HEK293 (cell line): ENCODE results near the gene ATXN2.

Experiments used
- GLIS1 ChIP-seq: fragments of 450-650 bp; formaldehyde crosslinking; IDR thresholded peaks from 2 replicates; pipeline ENCODE4 v1.5.1; 2016; ENCODE audit warnings: missing biosample characterization, missing genetic modification characterization
- RBAK ChIP-seq: fragments of 450-650 bp; formaldehyde crosslinking; IDR thresholded peaks from 2 replicates; pipeline ENCODE4 v1.5.1; 2016; ENCODE audit warnings: missing biosample characterization, missing genetic modification characterization
- ZFP41 ChIP-seq: fragments of 450-650 bp; formaldehyde crosslinking; IDR thresholded peaks from 2 replicates; pipeline ENCODE4 v1.5.1; 2016; ENCODE audit warnings: missing biosample characterization, missing genetic modification characterization, borderline replicate concordance
- ZFP69B ChIP-seq: fragments of 450-650 bp; formaldehyde crosslinking; IDR thresholded peaks from 2 replicates; pipeline ENCODE4 v1.5.1; 2016; ENCODE audit warnings: missing biosample characterization, missing genetic modification characterization
- ZNF133 ChIP-seq: fragments of 450-650 bp; formaldehyde crosslinking; IDR thresholded peaks from 2 replicates; pipeline ENCODE4 v1.5.1; 2016; ENCODE audit warnings: missing biosample characterization, missing genetic modification characterization
- ZNF157 ChIP-seq: fragments of 450-650 bp; formaldehyde crosslinking; IDR thresholded peaks from 2 replicates; pipeline ENCODE4 v1.5.1; 2016; ENCODE audit warnings: missing biosample characterization, missing genetic modification characterization
- ZNF23 ChIP-seq: fragments of 450-650 bp; formaldehyde crosslinking; IDR thresholded peaks from 2 replicates; pipeline ENCODE4 v1.5.1; 2016; ENCODE audit warnings: missing biosample characterization, missing genetic modification characterization, borderline replicate concordance
- ZNF335 ChIP-seq: fragments of 450-650 bp; formaldehyde crosslinking; conservative IDR thresholded peaks from 2 replicates; pipeline ENCODE4 v1.5.1; 2016; ENCODE audit warnings: missing biosample characterization, missing genetic modification characterization
- ZNF404 ChIP-seq: fragments of 450-650 bp; formaldehyde crosslinking; IDR thresholded peaks from 2 replicates; pipeline ENCODE4 v1.5.1; 2017; ENCODE audit warnings: missing biosample characterization, missing genetic modification characterization
- ZNF48 ChIP-seq: fragments of 450-650 bp; formaldehyde crosslinking; IDR thresholded peaks from 2 replicates; pipeline ENCODE4 v1.5.1; 2016; ENCODE audit warnings: missing biosample characterization, missing genetic modification characterization
- ZNF513 ChIP-seq: fragments of 450-650 bp; IDR thresholded peaks from 2 replicates; pipeline ENCODE4 v1.5.1; 2018; ENCODE audit warnings: missing biosample characterization, missing genetic modification characterization
- ZNF514 ChIP-seq: fragments of 450-650 bp; formaldehyde crosslinking; IDR thresholded peaks from 2 replicates; pipeline ENCODE4 v1.5.1; 2016; ENCODE audit warnings: missing biosample characterization, missing genetic modification characterization
- ZNF621 ChIP-seq: fragments of 450-650 bp; formaldehyde crosslinking; IDR thresholded peaks from 2 replicates; pipeline ENCODE4 v1.5.1; 2017; ENCODE audit warnings: missing biosample characterization, missing genetic modification characterization
- ZNF624 ChIP-seq: fragments of 450-650 bp; formaldehyde crosslinking; IDR thresholded peaks from 2 replicates; pipeline ENCODE4 v1.5.1; 2017; ENCODE audit warnings: missing biosample characterization, missing genetic modification characterization
- ZNF837 ChIP-seq: fragments of 450-650 bp; formaldehyde crosslinking; IDR thresholded peaks from 2 replicates; pipeline ENCODE4 v1.5.1; 2016; ENCODE audit warnings: missing biosample characterization, missing genetic modification characterization
- ZSCAN16 ChIP-seq: fragments of 450-650 bp; formaldehyde crosslinking; IDR thresholded peaks from 2 replicates; pipeline ENCODE4 v1.5.1; 2016; ENCODE audit warnings: missing biosample characterization, missing genetic modification characterization
- TF ChIP-seq, protein P1 (sequence below): fragments of 450-650 bp; formaldehyde crosslinking; IDR thresholded peaks from 2 replicates; pipeline ENCODE4 v1.5.1; 2016; ENCODE audit warnings: missing biosample characterization, missing genetic modification characterization, borderline replicate concordance
- TF ChIP-seq, protein P2 (sequence below): fragments of 450-650 bp; formaldehyde crosslinking; IDR thresholded peaks from 2 replicates; pipeline ENCODE4 v1.5.1; 2016; ENCODE audit warnings: missing biosample characterization, missing genetic modification characterization
- TF ChIP-seq, protein P3 (sequence below): fragments of 450-650 bp; formaldehyde crosslinking; IDR thresholded peaks from 2 replicates; pipeline ENCODE4 v1.5.1; 2016; ENCODE audit warnings: missing biosample characterization, missing genetic modification characterization, low read depth
- TF ChIP-seq, protein P4 (sequence below): fragments of 450-650 bp; formaldehyde crosslinking; IDR thresholded peaks from 2 replicates; pipeline ENCODE4 v1.5.1; 2016; ENCODE audit warnings: missing biosample characterization, missing genetic modification characterization, low read depth
- TF ChIP-seq, protein P5 (sequence below): fragments of 450-650 bp; formaldehyde crosslinking; IDR thresholded peaks from 2 replicates; pipeline ENCODE4 v1.5.1; 2016; ENCODE audit warnings: missing biosample characterization, missing genetic modification characterization
- TF ChIP-seq, protein P6 (sequence below): fragments of 450-650 bp; formaldehyde crosslinking; IDR thresholded peaks from 2 replicates; pipeline ENCODE4 v1.5.1; 2017; ENCODE audit warnings: missing biosample characterization, missing genetic modification characterization
- TF ChIP-seq, protein P7 (sequence below): fragments of 450-650 bp; formaldehyde crosslinking; conservative IDR thresholded peaks from 2 replicates; pipeline ENCODE4 v1.5.1; 2016; ENCODE audit warnings: low read depth, missing biosample characterization, missing genetic modification characterization

ATXN2 gene

DNA sequence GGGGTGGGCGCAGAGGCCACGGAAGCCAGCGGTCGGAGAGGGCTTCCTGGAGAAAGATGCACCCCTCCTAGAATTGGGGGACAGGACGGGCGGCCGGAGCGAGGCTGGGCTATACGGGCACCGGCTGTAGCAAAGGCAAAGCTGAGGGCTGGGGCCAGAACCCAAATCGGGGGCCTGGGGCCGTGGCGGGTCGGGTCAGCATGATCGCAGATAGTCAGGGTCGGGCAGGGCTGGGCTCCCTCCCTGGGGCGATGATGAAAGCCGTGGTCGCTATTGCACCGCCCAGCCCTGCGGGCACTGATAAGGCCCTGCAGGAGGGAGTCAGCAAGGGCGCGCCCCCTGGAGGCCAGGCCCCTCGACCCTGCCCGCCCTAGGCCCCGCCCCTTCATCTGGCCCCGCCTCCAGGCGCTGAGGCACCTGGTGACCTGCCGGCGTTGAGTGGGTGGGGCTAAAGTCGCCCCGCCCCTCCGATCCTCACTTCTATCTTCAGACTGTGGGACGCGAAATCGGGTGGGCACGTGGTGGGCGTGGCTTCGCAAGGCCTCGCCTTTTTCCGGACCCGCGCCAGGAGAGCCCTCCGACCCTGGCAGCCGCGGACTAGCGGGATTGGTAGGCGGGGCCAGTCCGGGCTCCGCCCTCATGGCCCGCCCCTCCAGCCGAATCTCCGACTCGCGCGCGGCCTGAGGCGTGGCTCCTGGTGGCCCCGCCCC, 193.8 kb downstream of the ATXN2 start (continued):
- no peak for TF ChIP-seq ZNF23 (tag by site-specific recombination)
- no peak for TF ChIP-seq ZNF513 (tag by site-specific recombination)
- TF ChIP-seq, protein P1, sequence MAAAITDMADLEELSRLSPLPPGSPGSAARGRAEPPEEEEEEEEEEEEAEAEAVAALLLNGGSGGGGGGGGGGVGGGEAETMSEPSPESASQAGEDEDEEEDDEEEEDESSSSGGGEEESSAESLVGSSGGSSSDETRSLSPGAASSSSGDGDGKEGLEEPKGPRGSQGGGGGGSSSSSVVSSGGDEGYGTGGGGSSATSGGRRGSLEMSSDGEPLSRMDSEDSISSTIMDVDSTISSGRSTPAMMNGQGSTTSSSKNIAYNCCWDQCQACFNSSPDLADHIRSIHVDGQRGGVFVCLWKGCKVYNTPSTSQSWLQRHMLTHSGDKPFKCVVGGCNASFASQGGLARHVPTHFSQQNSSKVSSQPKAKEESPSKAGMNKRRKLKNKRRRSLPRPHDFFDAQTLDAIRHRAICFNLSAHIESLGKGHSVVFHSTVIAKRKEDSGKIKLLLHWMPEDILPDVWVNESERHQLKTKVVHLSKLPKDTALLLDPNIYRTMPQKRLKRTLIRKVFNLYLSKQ (tag by site-specific recombination) = no peak
- TF ChIP-seq ZSCAN16 (tag by site-specific recombination) = no peak
- no peak for TF ChIP-seq ZNF157 (tag by site-specific recombination)
- TF ChIP-seq ZNF404 (tag by site-specific recombination) = no peak
- TF ChIP-seq, protein P2, sequence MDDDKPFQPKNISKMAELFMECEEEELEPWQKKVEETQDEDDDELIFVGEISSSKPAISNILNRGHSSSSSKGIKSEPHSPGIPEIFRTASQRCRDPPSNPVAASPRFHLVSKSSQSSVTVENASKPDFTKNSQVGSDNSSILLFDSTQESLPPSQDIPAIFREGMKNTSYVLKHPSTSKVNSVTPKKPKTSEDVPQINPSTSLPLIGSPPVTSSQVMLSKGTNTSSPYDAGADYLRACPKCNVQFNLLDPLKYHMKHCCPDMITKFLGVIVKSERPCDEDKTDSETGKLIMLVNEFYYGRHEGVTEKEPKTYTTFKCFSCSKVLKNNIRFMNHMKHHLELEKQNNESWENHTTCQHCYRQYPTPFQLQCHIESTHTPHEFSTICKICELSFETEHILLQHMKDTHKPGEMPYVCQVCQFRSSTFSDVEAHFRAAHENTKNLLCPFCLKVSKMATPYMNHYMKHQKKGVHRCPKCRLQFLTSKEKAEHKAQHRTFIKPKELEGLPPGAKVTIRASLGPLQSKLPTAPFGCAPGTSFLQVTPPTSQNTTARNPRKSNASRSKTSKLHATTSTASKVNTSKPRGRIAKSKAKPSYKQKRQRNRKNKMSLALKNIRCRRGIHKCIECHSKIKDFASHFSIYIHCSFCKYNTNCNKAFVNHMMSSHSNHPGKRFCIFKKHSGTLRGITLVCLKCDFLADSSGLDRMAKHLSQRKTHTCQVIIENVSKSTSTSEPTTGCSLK = no peak
- no peak for TF ChIP-seq RBAK
- TF ChIP-seq, protein P3, sequence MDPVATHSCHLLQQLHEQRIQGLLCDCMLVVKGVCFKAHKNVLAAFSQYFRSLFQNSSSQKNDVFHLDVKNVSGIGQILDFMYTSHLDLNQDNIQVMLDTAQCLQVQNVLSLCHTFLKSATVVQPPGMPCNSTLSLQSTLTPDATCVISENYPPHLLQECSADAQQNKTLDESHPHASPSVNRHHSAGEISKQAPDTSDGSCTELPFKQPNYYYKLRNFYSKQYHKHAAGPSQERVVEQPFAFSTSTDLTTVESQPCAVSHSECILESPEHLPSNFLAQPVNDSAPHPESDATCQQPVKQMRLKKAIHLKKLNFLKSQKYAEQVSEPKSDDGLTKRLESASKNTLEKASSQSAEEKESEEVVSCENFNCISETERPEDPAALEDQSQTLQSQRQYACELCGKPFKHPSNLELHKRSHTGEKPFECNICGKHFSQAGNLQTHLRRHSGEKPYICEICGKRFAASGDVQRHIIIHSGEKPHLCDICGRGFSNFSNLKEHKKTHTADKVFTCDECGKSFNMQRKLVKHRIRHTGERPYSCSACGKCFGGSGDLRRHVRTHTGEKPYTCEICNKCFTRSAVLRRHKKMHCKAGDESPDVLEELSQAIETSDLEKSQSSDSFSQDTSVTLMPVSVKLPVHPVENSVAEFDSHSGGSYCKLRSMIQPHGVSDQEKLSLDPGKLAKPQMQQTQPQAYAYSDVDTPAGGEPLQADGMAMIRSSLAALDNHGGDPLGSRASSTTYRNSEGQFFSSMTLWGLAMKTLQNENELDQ (tag by site-specific recombination) = no peak
- TF ChIP-seq, protein P4, sequence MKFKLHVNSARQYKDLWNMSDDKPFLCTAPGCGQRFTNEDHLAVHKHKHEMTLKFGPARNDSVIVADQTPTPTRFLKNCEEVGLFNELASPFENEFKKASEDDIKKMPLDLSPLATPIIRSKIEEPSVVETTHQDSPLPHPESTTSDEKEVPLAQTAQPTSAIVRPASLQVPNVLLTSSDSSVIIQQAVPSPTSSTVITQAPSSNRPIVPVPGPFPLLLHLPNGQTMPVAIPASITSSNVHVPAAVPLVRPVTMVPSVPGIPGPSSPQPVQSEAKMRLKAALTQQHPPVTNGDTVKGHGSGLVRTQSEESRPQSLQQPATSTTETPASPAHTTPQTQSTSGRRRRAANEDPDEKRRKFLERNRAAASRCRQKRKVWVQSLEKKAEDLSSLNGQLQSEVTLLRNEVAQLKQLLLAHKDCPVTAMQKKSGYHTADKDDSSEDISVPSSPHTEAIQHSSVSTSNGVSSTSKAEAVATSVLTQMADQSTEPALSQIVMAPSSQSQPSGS (tag by site-specific recombination) = no peak
- no peak for TF ChIP-seq ZFP41 (tag by site-specific recombination)
- TF ChIP-seq GLIS1 (tag by site-specific recombination) = peak; percentile 93
- peak; percentile 65 for TF ChIP-seq ZNF335
- TF ChIP-seq, protein P5, sequence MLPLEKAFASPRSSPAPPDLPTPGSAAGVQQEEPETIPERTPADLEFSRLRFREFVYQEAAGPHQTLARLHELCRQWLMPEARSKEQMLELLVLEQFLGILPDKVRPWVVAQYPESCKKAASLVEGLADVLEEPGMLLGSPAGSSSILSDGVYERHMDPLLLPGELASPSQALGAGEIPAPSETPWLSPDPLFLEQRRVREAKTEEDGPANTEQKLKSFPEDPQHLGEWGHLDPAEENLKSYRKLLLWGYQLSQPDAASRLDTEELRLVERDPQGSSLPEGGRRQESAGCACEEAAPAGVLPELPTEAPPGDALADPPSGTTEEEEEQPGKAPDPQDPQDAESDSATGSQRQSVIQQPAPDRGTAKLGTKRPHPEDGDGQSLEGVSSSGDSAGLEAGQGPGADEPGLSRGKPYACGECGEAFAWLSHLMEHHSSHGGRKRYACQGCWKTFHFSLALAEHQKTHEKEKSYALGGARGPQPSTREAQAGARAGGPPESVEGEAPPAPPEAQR (tag by site-specific recombination) = no peak
- no peak for TF ChIP-seq ZNF621 (tag by site-specific recombination)
- no peak for TF ChIP-seq ZNF624 (tag by site-specific recombination)
- TF ChIP-seq, protein P6, sequence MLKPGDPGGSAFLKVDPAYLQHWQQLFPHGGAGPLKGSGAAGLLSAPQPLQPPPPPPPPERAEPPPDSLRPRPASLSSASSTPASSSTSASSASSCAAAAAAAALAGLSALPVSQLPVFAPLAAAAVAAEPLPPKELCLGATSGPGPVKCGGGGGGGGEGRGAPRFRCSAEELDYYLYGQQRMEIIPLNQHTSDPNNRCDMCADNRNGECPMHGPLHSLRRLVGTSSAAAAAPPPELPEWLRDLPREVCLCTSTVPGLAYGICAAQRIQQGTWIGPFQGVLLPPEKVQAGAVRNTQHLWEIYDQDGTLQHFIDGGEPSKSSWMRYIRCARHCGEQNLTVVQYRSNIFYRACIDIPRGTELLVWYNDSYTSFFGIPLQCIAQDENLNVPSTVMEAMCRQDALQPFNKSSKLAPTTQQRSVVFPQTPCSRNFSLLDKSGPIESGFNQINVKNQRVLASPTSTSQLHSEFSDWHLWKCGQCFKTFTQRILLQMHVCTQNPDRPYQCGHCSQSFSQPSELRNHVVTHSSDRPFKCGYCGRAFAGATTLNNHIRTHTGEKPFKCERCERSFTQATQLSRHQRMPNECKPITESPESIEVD (tag by site-specific recombination) = no peak
- TF ChIP-seq ZNF837 (tag by site-specific recombination) = no peak
- no peak for TF ChIP-seq ZNF514 (tag by site-specific recombination)
- TF ChIP-seq ZNF48 (tag by site-specific recombination) = no peak
- peak; percentile 74 for TF ChIP-seq ZFP69B (tag by site-specific recombination)
- TF ChIP-seq, protein P7, sequence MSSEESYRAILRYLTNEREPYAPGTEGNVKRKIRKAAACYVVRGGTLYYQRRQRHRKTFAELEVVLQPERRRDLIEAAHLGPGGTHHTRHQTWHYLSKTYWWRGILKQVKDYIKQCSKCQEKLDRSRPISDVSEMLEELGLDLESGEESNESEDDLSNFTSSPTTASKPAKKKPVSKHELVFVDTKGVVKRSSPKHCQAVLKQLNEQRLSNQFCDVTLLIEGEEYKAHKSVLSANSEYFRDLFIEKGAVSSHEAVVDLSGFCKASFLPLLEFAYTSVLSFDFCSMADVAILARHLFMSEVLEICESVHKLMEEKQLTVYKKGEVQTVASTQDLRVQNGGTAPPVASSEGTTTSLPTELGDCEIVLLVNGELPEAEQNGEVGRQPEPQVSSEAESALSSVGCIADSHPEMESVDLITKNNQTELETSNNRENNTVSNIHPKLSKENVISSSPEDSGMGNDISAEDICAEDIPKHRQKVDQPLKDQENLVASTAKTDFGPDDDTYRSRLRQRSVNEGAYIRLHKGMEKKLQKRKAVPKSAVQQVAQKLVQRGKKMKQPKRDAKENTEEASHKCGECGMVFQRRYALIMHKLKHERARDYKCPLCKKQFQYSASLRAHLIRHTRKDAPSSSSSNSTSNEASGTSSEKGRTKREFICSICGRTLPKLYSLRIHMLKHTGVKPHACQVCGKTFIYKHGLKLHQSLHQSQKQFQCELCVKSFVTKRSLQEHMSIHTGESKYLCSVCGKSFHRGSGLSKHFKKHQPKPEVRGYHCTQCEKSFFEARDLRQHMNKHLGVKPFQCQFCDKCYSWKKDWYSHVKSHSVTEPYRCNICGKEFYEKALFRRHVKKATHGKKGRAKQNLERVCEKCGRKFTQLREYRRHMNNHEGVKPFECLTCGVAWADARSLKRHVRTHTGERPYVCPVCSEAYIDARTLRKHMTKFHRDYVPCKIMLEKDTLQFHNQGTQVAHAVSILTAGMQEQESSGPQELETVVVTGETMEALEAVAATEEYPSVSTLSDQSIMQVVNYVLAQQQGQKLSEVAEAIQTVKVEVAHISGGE (tag by site-specific recombination) = no peak
- no peak for TF ChIP-seq ZNF133 (tag by site-specific recombination)
